Epithelial cell of proximal tubule (primary cell): Measurements from ENCODE around the gene CDH4. TPM values are rescaled to one million over a fixed set of nuclear protein-coding genes. Genes with fewer than 3 reads are reported as not detected.

Source experiments
- DNase-seq: peaks from one replicate; pipeline ENCODE4 v3.0.0-alpha.2; 2011; ENCODE audit warnings: low read depth
- H3K4me3 ChIP-seq: 2 replicates; pipeline ENCODE4 v1.5.1; 2011; ENCODE audit warnings: low read depth, mild to moderate bottlenecking, low read length
- total RNA-seq: library from RNA; depleted of rRNA; stranded (reverse); fragments of >200 nt; gene quantifications from 2 replicates; pipeline ENCODE4 v1.2.3, GENCODE V29; 2015
- TF ChIP-seq, protein P1 (sequence below): conservative IDR thresholded peaks from 2 replicates; pipeline ENCODE4 v1.5.1; 2012; ENCODE audit warnings: low read depth, mild to moderate bottlenecking, low read length

The CDH4 gene
- total RNA-seq, 1 donor from 2014 or later, result 17.1 TPM

DNA sequence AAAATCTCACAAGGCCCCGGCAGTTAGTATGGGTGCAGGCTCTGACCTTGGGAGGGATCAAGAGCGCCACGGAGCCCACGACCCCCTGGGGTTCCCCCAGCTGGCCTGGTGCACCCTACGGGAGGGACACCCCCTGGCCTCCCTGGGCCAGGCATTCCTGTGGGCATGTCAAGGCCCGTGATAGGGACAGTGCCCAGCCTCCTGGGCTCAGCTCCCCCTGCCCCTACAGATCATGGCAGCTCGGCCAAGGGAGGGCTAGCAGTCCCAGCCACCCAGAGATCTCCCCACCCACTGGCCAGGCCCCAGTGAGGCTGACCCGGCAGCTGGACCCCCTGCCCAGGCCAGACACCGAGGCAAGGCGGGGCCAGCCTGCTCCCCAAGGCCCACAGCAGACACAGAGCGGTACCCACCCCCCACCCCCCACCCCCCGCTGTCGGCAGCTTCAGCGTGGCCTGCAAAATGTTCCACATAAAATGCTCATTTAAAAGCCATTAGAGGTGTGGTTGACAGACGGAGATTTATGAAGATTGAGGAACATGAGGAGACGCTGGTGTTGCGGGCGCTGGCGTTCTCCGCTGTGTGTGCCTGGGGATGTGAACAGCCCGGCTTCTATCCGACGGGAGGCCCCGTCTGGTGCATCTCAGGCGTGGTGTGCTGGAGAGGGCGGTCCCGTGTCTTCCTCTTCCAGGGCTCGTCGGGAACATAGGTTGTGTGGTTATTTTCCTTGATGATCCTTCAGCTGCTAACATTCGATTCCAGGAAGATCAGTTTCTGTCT lies 625.1 kb downstream of the CDH4 start:
- H3K4me3 ChIP-seq, result no peak overlapping the region
- DNase-seq, result no peak
- TF ChIP-seq, protein P1, sequence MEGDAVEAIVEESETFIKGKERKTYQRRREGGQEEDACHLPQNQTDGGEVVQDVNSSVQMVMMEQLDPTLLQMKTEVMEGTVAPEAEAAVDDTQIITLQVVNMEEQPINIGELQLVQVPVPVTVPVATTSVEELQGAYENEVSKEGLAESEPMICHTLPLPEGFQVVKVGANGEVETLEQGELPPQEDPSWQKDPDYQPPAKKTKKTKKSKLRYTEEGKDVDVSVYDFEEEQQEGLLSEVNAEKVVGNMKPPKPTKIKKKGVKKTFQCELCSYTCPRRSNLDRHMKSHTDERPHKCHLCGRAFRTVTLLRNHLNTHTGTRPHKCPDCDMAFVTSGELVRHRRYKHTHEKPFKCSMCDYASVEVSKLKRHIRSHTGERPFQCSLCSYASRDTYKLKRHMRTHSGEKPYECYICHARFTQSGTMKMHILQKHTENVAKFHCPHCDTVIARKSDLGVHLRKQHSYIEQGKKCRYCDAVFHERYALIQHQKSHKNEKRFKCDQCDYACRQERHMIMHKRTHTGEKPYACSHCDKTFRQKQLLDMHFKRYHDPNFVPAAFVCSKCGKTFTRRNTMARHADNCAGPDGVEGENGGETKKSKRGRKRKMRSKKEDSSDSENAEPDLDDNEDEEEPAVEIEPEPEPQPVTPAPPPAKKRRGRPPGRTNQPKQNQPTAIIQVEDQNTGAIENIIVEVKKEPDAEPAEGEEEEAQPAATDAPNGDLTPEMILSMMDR, result no peak

DNA sequence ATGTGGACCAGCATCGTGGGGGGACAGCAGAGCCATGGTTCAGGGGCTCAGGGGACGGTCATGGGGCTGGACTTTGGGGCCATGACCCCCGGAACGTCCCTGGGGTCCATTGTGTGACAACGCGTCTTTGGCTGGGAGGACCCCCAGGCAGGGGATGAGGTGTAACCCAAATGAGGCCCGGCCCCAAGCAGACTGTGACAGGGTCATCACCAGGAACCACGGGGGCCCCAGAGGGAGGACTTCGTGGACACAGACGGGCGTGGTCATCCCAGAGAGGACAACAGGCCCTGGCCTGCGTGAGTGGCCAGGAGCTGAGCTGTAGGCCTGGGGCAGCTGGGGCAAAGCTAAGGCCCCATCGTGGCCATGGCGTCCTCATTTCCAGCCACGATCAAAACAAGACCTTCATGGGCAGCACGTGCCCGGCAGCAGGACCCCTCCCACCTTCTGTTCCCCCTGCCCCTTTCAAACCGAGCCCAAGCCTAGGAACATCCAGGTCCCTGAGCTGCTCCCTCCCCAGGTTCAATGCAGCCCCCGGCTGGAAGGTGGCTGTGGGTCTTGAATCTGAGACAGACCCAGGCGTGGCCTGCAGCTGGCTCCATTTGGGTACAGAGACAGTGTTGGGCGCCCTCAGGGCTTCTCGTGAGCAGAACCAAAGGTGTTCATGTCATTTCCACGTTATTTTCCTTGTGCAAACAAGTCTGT lies 625.9 kb downstream of the CDH4 start:
- TF ChIP-seq, protein P1, result no peak
- no peak for DNase-seq
- no peak overlapping the region for H3K4me3 ChIP-seq

GRCh38 chr20:61878478-61879302 lies 626.6 kb downstream of the CDH4 start:
- DNase-seq, result no peak
- TF ChIP-seq, protein P1, result no peak
- no peak overlapping the region for H3K4me3 ChIP-seq

DNA sequence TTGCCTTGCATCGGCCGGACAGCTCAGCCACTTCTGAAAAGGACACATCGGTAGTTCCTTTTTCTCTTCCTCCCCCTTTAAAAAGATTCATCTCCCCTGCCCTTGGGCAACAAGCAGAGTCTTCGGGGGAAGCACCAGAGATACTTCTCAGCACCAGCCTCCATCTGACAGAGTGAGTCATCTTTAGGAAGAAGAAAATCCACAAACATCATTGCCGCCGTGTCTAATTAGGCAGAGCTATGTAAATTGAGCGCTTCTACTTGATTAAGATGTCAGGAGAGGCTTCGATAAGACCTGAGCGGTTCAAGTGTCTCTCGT lies 627.2 kb downstream of the CDH4 start:
- DNase-seq, result no peak
- H3K4me3 ChIP-seq, result no peak overlapping the region
- TF ChIP-seq, protein P1, result no peak

GRCh38 chr20:61879694-61880093 lies 627.6 kb downstream of the CDH4 start:
- TF ChIP-seq, protein P1, result no peak
- no peak for DNase-seq

GRCh38 chr20:61880706-61881105 lies 628.6 kb downstream of the CDH4 start:
- TF ChIP-seq, protein P1, result no peak
- DNase-seq, result no peak
- H3K4me3 ChIP-seq, result no peak overlapping the region

More at GRCh38 chr20:61879694-61880093, 627.6 kb downstream of the CDH4 start:
- H3K4me3 ChIP-seq, result no peak overlapping the region
